Left colon (tissue), 2 donors: ENCODE data around the gene LSM12. TPM values are rescaled to one million over a fixed set of nuclear protein-coding genes. Genes with fewer than 3 reads are reported as not detected.
"Not testable (repeated sequence)": the region's sequence is repeated elsewhere in the genome, so short reads cannot be mapped to it uniquely, and the experiment has no call there.

Source experiments
- ATAC-seq: fragments of 200-7000 bp; cut with Tn5 transposase; one replicate; pipeline ENCODE4 v1.9.1; 2020; ENCODE audit warnings: mild to moderate bottlenecking, moderate library complexity
- DNase-seq, 2 donors: peaks; one replicate each; pipeline ENCODE4 v3.0.0-alpha.2; 2020
- intact Hi-C, 2 donors: fragments of 100-400 bp; cut with DNase I in 1 of 2; cut with micrococcal nuclease in 1 of 2; formaldehyde crosslinking; loops; one replicate each; pipeline versions ENCODE4 v1.11.2 to v1.14.0; 2022; cut with DNase I, micrococcal nuclease
- total RNA-seq, 2 donors: library from RNA; stranded (reverse); fragmentation: NEBNext Ultra II Directional; extraction: Animal tissue kit (Norgen Biotek cat#: 25700); gene quantifications; one replicate each; pipeline ENCODE4 v1.2.1, GENCODE V29; 2021
- donor health status: DM: no; HTN: no; CAD: no.
- donor health status: DM: yes; HTN: yes; CAD: no.

LSM12 gene
- total RNA-seq, 2 donors from 2014 or later, result 43.4 to 59.7 TPM

DNA sequence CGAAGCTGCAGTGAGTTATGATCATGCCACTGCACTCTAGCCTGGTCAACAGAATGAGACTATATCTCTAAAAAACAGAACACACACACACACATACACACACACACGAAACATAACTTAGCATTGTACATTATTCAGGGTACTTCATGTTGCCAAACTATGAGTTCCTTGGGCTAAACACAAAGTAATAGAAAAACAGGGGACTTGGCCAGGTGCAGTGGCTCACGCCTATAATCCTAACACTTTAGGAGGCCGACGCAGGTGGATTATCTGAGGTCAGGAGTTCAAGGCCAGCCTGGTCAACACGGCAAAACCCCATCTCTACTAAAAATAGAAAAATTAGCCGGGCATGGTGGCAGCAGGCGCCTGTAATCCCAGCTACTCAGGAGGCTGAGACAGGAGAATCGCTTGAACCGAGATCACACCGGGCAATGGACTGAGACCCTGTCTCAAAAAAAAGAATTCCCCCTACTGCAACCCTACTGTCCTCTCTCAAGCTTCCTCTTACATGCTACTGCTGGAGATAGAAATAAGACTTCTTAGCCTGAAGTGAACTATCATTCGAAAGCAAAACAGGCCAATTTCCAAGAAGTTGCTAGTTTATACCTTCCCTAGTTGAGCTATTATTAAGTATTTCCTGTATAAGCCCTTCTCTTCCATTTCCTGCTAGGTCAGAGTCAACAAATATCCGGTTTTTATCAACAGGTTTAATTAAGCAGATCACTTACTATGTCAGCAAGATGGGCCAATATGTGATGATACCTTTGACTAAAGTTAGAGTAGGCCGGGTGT, 7.2 kb downstream of the LSM12 start:
- DNase-seq (no peak), ATAC-seq (no peak)
- intact Hi-C loops, result no loop called here

GRCh38 chr17:44053125-44053872, 13.2 kb downstream of the LSM12 start:
- peak; percentile 80 for ATAC-seq
- intact Hi-C loops, result no loop called here

GRCh38 chr17:44049294-44050060, 17.0 kb downstream of the LSM12 start:
- DNase-seq, result no peak
- intact Hi-C loops, result no loop called here
- no peak for ATAC-seq

More at GRCh38 chr17:44053125-44053872, 13.2 kb downstream of the LSM12 start:
- no peak for DNase-seq

DNA sequence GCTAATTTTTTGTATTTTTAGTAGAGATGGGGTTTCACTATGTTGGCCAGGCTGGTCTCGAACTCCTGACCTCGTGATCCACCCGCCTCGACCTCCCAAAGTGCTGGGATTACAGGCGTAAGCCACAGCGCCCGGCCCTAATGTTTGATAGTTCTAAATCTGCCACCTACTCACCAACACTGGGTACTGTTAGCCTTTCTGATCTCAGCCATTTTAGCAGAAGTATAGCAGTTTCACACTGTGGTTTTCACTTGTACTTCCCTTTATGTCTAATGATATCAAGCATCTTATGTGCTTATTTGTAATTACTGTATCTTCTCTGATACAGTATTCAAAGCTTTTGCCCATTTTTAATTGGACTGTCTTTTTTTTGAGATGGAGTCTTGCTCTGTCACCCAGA, 19.6 kb downstream of the LSM12 start:
- ATAC-seq, DNase-seq, intact Hi-C loops: not testable (repeated sequence)

GRCh38 chr17:44045486-44045885, 21.0 kb downstream of the LSM12 start:
- DNase-seq (no peak), ATAC-seq (no peak)
- intact Hi-C loops, result no loop called here

GRCh38 chr17:44044071-44044470, 22.4 kb downstream of the LSM12 start:
- no peak for ATAC-seq
- no peak for DNase-seq
- intact Hi-C loops, result no loop called here

- ATAC-seq, result no peak
Measured at GRCh38 chr17:44043272-44043696, 23.2 kb downstream of the LSM12 start.

GRCh38 chr17:44039829-44040635, 26.4 kb downstream of the LSM12 start:
- no peak for ATAC-seq

More at GRCh38 chr17:44043272-44043696, 23.2 kb downstream of the LSM12 start:
- DNase-seq, result no peak
- intact Hi-C loops, result no loop called here

GRCh38 chr17:44038604-44039011, 27.9 kb downstream of the LSM12 start:
- intact Hi-C loops, result no loop called here
- ATAC-seq, result peak; percentile 38
- DNase-seq, result no peak

More at GRCh38 chr17:44039829-44040635, 26.4 kb downstream of the LSM12 start:
- no peak for DNase-seq
- intact Hi-C loops, result no loop called here

DNA sequence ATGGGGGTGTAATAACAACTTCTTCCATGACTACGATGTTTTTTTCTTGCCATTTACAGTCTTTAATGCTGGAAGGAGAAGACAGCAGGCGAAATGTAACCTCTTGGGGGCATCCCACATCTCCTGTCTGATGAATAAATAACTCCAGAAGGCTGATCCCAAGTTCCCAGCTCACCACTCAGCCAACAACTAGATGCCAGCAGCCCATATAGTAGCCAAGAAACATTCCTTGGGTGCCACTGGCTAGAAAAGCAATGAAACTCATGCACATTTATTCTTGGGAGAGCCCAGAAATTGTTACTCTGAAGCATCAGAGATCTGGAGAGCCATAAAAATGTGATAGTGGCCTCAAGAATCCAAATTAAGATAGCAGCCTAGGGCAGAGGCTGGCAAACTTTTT, 29.0 kb downstream of the LSM12 start:
- intact Hi-C loops, result no loop called here
- ATAC-seq (no peak), DNase-seq (no peak)

GRCh38 chr17:44034688-44035087, 31.8 kb downstream of the LSM12 start:
- DNase-seq, intact Hi-C loops, ATAC-seq: not testable (repeated sequence)

DNA sequence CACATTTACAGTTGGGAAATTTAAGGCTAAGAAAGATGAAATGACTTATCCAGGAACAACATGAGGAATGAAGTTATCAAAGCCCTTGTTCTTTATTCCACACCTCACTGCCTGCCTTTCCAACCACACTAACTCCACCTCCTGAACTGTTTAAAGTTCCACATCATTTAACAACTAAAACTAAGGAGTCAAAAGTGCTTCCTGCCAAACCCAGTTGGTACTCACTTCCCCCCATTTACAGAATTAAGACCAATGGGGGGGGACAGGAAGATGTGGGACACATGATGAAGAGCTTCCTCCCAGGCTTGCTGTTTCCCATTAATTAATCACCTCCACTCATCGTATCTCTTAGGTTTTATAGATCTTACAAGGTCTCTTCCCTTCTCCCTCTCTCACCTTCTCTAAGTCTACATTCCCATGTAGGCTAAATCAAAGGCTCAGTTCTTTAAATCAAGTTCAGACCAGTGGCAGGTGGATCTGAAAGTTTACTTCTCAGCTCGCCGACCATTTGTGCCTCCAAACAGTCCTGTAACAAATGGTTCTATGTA, 32.5 kb downstream of the LSM12 start:
- ATAC-seq (no peak), DNase-seq (no peak)
- intact Hi-C loops, result no loop called here

DNA sequence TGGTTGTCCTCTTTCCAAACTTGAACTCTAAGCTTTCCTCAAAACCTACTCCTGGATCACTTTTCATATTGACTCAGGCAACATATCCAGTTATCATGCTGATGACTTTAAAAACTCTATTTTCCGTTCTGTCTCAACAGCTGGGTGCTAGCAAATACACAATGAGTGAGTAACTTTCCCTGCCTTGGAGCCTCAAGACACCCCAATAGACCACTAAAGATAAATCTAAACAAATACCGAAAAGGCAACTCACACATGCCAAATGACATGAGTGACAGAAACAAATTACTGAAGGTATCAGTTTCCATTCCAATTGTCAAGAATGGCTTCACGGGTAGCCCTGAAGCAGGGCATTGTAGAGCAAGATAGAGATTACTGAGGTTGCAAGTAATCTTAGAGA, 36.0 kb downstream of the LSM12 start:
- ATAC-seq, result no peak
- intact Hi-C loops, result no loop called here
- no peak for DNase-seq

DNA sequence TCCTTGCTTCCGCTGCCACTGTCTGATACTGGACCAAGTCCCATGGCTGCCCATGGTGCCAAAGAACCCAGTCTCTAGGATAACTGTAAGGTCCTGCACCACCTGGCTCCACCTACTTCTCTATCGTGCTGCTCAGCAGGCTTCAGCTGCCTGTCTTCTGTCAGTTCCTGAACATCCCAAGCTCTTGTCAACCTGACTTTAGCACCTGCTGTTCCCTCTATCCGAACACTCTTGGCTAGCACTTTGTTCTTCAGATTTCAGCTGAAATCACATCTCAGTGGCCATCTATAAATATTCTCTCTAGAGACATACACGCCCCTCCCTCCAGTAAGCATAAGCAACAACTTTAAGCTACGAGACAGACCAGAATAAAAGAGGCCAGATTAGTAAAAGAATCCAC, 36.7 kb downstream of the LSM12 start:
- ATAC-seq (no peak), DNase-seq (no peak)
- intact Hi-C loops, result no loop called here

DNA sequence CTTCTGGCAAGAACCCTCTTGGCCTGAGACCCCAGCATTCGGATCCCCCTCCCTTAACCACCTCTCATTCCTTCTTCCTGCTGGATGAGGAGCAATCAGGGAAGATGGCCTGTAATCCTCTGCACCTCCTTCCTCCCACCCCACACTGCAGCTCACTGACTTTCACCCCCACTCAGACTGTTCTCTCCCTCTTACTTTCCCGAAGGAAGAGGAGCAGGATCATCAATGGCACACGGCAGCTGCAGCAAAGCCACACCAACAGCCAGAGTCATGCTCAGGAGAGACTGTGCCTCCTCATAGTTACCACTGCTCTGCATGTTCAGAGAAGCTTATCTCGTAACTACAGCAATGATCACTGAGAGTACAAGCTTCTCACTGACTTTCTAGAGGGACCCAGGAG, 41.6 kb downstream of the LSM12 start:
- intact Hi-C loops, result no loop called here
- no peak for DNase-seq
- no peak for ATAC-seq

GRCh38 chr17:44024271-44024663, 42.2 kb downstream of the LSM12 start:
- peak; percentile 53 for ATAC-seq
- no peak for DNase-seq
- intact Hi-C loops, result no loop called here

GRCh38 chr17:44023545-44024270, 42.8 kb downstream of the LSM12 start:
- peak; percentile 6 for ATAC-seq

DNA sequence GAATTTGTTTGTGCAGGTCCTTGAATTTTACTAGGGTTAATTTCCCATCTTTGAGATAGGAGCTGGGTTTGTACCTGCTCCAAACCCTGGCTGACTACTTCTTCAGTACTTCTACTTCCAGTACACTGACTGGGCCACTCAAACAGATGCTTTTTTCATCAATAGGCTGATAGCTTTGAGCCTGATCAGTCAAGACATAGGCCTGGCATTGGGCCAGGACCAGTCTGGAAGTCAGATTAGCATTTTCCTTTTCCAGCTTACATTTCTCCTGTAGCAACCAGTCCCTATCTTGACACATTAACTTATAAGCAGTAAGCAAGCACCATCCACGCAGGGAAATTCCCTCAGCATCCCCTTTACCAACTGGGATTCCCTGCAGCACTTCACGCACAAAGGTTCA, 44.2 kb downstream of the LSM12 start:
- intact Hi-C loops, result no loop called here
- no peak for ATAC-seq
- no peak for DNase-seq

More at GRCh38 chr17:44023545-44024270, 42.8 kb downstream of the LSM12 start:
- DNase-seq, result no peak
- intact Hi-C loops, result no loop called here
